HuH-7.5 (cell line): ENCODE data around the gene WDR70.
"Not testable (repeated sequence)": the region's sequence is repeated elsewhere in the genome, so short reads cannot be mapped to it uniquely, and the experiment has no call there.

ENCODE experiments used
- DNase-seq: peaks from one replicate; pipeline ENCODE4 v3.0.0; 2011; ENCODE audit warnings: low spot score

WDR70 gene

GRCh38 chr5:37768371-37768770, 389.3 kb downstream of the WDR70 start:
- DNase-seq, result no peak

GRCh38 chr5:37769108-37769507, 390.0 kb downstream of the WDR70 start:
- DNase-seq, result no peak

DNA sequence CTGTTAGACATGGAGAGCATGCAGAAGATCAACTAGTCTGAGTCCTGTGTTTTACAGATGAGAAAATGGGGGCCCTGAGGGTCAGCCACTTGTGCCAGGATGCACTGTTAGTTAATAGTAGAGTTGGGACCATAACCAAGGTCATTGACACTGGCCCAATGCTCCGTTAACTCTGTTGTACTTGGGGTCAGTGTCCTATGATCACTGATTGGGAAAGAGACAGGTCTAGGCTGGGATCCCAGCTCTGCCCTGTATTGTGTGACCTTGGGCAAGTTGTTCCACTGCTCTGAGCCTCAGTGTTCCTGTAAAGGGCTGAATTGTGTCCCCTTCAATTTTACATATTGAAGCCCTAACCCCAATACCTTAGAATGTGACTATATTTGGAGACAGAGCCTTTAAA, 390.7 kb downstream of the WDR70 start:
- peak; percentile 27 for DNase-seq

DNA sequence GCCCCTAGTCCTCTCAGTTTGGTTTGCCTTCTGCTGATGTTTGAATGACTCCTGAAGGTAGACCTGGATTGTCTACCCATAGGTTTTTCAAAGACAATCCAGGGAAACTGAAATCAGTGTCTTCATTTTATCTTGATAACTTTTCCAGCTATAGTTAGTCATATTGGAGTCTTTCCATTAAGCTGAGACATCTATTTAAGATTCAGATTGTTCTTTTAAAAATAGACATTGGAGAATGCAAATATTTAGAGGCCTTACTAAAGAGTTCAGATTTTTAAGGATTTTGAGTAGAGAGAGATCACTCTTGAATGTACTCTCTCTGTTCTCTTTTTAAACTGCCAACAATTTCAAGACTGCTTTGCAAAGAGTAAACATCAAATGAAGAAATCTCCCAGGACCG, 391.7 kb downstream of the WDR70 start:
- DNase-seq, result no peak

GRCh38 chr5:37771203-37771611, 392.1 kb downstream of the WDR70 start:
- DNase-seq, result no peak

- DNase-seq, result no peak
These were observed 392.6 kb downstream of the WDR70 start for GRCh38 chr5:37771731-37772130.

- no peak for DNase-seq
These were observed 393.1 kb downstream of the WDR70 start for GRCh38 chr5:37772255-37772654.

- DNase-seq, result no peak
These were observed 394.7 kb downstream of the WDR70 start for GRCh38 chr5:37773809-37774208.

DNA sequence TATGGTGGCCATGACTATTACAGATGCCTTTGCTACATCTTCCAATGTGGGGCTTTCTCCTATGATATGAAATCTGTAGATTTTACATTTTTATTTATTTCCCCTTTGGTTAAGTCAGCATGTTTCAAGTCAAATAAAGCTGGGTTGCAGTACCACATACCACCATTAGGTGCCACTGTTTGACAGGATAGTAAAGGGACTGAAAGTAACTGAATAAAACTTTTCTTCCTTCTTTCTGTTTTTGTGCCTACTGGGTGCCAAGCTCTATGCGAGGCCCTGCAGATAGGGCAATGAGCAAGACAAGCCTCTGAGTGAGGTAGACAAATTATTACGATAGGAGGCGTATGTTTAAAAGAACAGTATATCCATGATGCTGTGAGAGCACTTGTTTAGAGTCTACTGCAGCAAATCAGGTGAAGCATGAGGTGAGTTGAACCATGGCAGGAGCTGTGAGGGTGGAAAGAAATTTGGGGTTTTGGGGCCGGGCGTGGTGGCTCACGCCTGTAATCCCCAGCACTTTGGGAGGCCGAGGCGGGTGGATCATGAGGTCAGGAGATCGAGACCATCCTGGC, 395.9 kb downstream of the WDR70 start:
- no peak for DNase-seq

GRCh38 chr5:37776826-37777225, 397.7 kb downstream of the WDR70 start:
- no peak for DNase-seq

DNA sequence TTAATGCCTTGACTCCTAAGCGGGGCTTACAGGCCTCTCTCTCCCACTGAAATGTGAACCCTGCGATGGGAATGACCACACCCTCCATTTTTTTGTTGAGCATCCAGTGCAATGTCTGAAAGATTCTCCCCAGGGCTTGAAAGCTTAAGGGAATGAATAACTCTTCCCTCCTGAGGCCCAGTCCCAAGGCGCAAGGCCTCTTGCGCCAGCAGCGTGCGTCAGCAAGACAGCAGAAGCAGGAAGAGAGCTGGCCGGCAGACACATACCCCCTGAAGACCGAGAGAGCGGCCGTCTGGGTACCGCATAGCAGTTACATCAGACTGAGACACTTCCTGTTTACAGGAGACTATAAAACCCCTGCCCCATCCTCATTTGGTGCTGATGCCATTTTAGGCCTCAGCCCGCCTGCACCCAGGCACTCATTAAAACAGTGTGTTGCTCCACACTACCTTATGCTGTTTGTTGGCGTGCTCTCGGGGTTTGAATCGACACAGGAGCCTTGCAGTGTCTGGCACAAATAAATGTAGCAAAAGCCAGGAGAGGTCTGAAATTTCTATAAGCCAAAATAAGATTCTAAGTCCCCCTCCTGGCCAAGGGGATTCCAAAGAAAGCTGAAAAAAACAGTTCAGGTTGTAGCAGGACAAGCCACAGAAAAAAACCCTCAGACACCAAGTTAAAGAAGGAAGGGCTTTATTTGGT, 398.5 kb downstream of the WDR70 start:
- DNase-seq, result no peak

- not testable (repeated sequence) for DNase-seq
These were observed 402.3 kb downstream of the WDR70 start for GRCh38 chr5:37781409-37781808.

- DNase-seq, result no peak
These were observed 407.3 kb downstream of the WDR70 start for GRCh38 chr5:37786416-37786815.

DNA sequence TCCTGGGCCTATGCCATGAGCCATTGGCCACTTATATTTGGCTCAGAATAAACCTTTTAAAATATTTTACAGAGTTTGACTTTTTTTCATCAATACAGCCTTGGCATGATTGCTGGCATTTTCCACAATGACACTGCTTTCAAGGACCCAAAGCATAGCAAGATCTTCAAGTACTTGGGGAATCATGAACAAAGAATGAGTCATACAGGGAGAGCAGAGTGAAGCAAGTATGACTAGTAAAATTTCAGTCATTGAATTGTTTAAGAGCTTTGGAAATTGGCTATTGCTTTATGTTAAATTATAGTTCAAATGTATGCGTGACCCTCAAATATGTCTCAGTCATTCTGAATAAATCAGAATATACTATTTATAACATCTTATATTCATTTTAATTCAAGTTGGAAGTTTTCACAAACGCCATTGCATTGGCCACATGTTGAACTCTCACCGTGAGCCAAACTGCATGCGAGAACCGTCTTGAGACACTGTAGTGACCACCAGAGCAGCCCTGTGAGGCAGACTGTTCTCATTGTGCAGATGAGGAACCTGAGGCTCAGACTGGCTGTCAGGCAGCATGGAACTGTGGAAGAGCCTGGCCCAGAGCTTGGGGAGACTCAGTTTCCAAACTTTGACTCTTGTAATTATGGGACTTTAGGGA, 407.9 kb downstream of the WDR70 start:
- no peak for DNase-seq

GRCh38 chr5:37787742-37788141, 408.6 kb downstream of the WDR70 start:
- no peak for DNase-seq

DNA sequence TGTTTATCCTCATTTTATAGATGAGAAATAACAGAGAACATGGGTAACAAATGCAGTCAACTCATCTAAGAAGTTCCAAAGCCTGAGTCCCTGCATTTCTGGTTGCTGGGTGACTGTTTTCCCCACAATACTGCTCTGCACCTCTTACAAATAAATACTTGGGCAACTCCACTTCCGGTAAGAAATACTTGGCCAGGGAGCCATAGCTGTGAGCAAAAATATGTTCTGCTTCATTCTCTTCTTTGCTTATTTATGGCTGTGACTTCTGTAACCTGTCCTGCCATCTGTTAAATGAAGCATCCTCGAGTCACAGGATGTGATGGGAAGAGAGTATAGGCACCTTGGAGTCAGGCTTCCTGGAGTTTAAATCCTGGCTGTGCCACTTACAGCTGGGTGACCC, 410.9 kb downstream of the WDR70 start:
- DNase-seq, result no peak

DNA sequence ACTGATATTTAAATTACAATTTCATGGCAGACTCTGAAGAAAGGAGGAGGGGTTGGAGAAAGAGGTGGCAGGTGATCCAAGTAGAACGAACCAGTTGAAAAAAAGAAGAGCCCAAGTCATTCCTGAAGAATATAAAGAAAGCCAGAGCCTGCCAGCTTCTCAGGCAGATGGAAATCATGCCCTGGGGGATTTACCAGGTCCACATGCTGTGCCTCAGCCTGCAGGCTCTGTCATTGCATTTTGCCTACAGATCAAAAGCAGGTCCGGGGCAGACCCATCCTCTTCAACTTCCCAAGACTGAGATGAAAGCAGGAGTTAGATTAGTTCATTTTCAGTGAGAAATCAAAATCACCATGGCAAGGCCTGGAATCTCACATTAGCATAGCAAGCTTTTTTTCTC, 412.2 kb downstream of the WDR70 start:
- DNase-seq, result no peak

DNA sequence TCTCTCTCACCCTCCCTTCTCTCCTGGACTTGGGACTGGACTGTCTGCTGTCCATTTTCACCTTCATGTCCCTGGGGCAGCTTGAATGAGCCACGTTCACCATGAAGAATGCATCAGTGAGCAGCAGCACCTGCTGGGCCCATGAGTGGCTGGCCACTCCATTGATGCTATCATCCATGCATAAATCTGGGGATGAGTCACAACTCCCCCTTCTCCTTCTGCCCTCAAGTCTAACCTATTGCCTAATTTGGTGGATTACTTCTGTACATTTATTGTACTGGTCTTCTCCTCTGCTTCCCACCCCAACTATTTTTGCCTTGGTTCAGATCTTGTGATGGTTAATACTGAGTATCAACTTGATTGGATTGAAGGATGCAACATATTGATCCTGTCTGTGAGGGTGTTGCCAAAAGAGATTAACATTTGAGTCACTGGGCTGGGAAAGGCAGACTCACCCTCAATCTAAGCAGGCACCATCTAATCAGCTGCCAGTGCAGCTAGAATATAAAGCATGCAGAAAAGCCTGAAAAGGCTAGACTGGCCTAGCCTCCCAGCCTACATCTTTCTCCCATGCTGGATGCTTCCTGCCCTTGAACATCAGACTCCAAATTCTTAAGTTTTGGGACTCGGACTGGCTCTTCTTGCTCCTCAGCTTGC, 414.0 kb downstream of the WDR70 start:
- no peak for DNase-seq

- DNase-seq, result not testable (repeated sequence)
These were observed 416.2 kb downstream of the WDR70 start for GRCh38 chr5:37795292-37795691.

DNA sequence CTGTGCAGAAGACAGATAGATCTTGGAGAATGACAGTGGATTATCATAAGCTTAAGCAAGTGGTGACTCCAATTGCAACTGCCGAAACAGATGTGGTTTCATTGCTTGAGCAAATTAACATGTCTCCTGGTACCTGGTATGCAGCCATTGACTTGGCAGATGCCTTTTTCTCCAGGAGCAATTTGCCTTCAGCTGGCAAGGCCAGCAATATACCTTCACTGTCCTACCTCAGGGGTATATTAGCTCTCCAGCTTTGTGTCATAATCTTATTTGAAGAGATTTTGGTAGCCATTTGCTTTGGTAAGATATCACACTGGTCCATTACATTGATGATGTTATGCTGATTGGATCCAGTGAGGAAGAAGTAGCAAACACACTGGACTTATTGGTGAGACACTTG, 417.3 kb downstream of the WDR70 start:
- DNase-seq, result not testable (repeated sequence)

- peak; percentile 20 for DNase-seq
These were observed 420.8 kb downstream of the WDR70 start for GRCh38 chr5:37799865-37800421.

DNA sequence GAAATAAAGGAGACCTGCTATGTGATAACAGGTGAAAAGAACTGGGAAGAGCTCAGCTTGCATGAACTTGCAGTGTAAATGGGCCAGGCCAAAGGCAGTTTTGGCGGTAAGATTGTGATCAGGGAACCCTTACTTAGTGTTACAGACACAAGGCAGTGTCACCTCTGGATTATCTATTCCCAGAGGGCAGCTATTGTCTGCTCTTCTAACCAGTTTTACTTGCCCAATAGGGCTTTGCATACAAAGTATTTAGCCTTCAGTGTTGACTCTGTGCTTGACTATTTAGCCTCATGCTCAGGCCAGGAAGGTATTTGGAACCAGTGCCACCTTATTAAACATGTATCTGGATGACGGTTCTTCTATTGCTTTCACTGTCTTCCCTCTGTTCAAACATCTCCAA, 422.4 kb downstream of the WDR70 start:
- no peak for DNase-seq
